GM20000 (cell line): ENCODE results near the gene JRKL.

ENCODE experiments used
- DNase-seq: peaks from one replicate; pipeline ENCODE4 v3.0.0; 2012; ENCODE audit warnings: low spot score
- TF ChIP-seq, protein P1 (sequence below): IDR thresholded peaks from 2 replicates; pipeline ENCODE4 v1.5.1; 2012; ENCODE audit warnings: mild to moderate bottlenecking, control low read depth; ENCODE audit errors: extremely low read depth, missing control alignments

Gene JRKL

DNA sequence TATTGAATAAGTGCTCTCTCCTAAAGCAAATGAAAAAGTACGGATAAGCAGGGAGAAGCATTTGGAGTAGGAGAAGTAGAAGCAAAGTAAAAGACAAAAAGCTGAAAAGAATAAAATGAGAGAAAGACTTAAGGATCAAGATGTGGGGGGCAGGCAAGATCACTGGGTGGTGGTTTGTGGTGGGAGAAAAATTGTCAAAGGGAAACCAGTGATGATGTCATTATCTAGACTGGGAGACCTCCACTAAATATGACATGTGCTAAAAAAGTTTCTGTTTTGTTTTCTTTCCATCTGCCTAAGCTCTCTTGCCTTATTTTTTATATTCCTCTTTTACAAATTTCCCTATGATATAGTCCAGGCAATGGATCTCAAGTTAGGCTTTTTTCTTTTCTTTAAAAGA, 32.0 kb upstream of the JRKL start:
- TF ChIP-seq, protein P1, sequence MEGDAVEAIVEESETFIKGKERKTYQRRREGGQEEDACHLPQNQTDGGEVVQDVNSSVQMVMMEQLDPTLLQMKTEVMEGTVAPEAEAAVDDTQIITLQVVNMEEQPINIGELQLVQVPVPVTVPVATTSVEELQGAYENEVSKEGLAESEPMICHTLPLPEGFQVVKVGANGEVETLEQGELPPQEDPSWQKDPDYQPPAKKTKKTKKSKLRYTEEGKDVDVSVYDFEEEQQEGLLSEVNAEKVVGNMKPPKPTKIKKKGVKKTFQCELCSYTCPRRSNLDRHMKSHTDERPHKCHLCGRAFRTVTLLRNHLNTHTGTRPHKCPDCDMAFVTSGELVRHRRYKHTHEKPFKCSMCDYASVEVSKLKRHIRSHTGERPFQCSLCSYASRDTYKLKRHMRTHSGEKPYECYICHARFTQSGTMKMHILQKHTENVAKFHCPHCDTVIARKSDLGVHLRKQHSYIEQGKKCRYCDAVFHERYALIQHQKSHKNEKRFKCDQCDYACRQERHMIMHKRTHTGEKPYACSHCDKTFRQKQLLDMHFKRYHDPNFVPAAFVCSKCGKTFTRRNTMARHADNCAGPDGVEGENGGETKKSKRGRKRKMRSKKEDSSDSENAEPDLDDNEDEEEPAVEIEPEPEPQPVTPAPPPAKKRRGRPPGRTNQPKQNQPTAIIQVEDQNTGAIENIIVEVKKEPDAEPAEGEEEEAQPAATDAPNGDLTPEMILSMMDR: no peak
- DNase-seq: peak; percentile 24

DNA sequence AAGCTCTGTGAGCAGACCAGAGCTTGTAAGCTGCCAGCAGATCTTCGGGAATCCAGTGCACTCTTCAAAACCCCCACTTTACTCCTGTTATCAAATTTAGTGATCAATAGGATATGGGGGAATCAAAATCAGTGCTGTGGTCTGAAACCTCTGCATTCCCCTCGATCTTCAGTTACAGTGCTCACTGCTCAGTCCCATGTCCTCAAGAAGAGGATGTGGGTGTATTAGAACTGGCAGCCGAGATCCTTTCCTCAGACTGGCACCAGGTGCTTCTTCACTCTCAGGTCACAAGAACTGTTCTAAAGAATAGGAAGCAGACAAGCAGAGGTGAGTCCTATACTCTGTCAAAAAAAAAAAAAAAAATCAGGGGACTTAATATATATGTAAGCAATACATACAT, 31.5 kb upstream of the JRKL start:
- no peak for DNase-seq
- TF ChIP-seq, protein P1: no peak

DNA sequence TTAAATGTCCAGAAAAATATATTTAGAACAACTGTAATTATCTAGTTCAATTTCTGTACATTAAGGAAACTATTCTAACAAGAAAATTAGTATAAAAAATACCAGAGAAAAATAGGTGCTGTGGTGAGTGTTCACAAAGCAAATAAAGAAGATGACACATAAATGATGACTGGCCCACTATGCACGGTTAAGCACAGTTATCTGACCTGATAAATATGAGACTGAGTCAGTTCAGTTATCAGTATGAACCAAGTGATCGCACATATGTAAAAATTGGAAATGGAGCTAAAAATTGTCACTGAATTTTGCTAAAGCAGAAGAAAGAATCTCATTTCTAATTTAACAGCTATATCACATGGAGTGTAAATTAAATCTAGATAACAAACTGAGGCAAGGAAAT, 28.0 kb upstream of the JRKL start:
- TF ChIP-seq, protein P1: no peak
- DNase-seq: no peak

DNA sequence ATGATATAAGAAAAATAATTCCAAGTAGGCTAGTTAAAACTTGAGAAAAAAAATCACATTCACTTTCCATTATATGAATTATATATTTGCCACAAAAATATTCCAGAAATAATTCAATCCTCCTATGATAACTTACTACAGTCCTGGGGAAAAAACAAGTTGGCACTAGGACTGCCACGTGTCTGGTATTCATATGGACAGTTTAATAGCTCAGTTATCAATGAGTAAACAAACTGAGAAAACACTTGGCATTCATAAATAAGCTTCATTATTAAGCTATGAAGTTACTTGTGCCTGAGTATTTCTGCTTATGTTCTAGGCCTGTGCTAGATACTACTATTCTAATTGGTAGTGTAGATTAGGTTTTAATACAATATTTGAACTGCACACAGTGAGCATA, 24.3 kb upstream of the JRKL start:
- TF ChIP-seq, protein P1: no peak
- DNase-seq: no peak

DNA sequence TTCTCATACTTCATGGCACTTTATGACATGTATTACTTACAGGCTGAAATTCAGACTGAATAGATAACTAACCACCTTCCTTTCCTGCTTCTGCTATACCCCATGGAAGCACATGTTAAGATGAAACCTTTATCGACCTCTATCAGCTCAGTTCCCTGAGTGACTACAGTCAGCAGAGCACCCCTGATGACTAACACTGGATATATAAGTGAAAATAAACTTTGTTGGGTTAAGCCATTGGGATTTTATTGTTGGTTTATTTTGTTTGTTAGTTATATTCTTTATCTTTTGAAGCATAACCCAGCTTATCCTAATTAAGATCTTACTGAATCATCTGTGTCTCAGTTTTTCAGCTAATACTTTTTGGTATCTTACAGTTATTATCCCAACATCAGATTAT, 23.8 kb upstream of the JRKL start:
- no peak for DNase-seq
- TF ChIP-seq, protein P1: no peak

DNA sequence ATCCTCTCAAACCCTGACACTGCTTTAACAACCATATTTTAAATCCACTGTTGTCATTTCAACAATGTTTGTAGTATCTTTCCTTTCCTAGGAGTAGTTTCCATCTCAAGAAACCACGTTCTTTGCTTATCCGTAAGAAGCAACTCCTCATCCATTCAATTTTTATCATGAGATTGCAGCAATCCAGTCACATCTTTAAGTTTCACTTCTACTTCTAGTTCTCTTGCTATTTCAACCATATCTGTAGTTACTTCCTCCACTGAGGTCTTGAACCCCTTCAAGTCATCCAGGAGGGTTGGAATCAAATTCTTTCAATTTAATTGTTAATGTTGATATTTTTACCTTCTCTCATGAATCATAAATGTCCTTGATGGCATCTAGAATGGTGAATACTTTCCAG, 22.5 kb upstream of the JRKL start:
- no peak for DNase-seq
- TF ChIP-seq, protein P1: no peak

DNA sequence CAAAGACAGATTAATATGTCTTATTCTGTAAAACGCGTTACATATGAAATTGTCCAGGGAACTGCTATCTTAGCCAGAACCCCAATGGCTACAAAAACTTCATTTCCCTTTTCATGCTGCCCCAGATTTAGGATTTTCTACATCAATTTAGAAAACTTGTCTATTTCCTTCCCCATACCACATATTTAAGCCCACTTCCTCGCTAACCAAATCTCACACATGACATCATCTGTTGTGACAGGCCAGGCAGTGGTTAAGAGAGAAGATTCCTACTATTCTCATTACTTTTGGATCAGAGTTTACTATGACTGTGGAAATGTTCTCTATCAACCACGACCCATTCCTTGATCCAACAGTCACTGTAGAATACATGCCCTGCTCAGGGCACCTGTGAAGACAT, 16.0 kb upstream of the JRKL start:
- no peak for DNase-seq
- TF ChIP-seq, protein P1: no peak
